Progenitor cell of endocrine pancreas (in vitro differentiated cells): Measurements from ENCODE around the gene SELENOV. TPM values are rescaled to one million over a fixed set of nuclear protein-coding genes. Genes with fewer than 3 reads are reported as not detected.
A peak's percentile ranks its signal among the peaks of the same experiment; 100 is the strongest.

ENCODE experiments used
- DNase-seq: peaks from one replicate; pipeline ENCODE4 v3.0.0; 2021; ENCODE audit warnings: low spot score; ENCODE audit not compliant: unreplicated experiment
- H3K27ac Mint-ChIP-seq: 2 replicates; pipeline ENCODE4 v1.8.0; 2021; ENCODE audit warnings: mild to moderate bottlenecking, moderate library complexity, mixed read lengths
- H3K27me3 Mint-ChIP-seq: 2 replicates; pipeline ENCODE4 v1.8.0; 2021; ENCODE audit warnings: mixed read lengths
- H3K36me3 Mint-ChIP-seq: 2 replicates; pipeline ENCODE4 v1.8.0; 2022; ENCODE audit warnings: mixed read lengths; ENCODE audit not compliant: insufficient read depth
- H3K4me1 Mint-ChIP-seq: 2 replicates; pipeline ENCODE4 v1.8.0; 2021; ENCODE audit warnings: low read depth, mixed read lengths
- H3K4me3 Mint-ChIP-seq: 2 replicates; pipeline ENCODE4 v1.8.0; 2021; ENCODE audit warnings: low read depth, mild to moderate bottlenecking, moderate library complexity, mixed read lengths
- H3K9me3 Mint-ChIP-seq: 2 replicates; pipeline ENCODE4 v1.8.0; 2021; ENCODE audit warnings: low read depth, mixed read lengths
- total RNA-seq: library from RNA; stranded (reverse); gene quantifications from 2 replicates; pipeline ENCODE4 v1.2.1, GENCODE V29; 2021
- TF ChIP-seq, protein P1 (sequence below): fragments of 200-600 bp; sonication (generic); IDR thresholded peaks from one replicate; pipeline ENCODE4 v1.5.0; 2021; ENCODE audit warnings: antibody characterized with exemption, mild to moderate bottlenecking; ENCODE audit not compliant: unreplicated experiment

SELENOV gene
- total RNA-seq, 1 donor from 2014 or later: 5.1 TPM

DNA sequence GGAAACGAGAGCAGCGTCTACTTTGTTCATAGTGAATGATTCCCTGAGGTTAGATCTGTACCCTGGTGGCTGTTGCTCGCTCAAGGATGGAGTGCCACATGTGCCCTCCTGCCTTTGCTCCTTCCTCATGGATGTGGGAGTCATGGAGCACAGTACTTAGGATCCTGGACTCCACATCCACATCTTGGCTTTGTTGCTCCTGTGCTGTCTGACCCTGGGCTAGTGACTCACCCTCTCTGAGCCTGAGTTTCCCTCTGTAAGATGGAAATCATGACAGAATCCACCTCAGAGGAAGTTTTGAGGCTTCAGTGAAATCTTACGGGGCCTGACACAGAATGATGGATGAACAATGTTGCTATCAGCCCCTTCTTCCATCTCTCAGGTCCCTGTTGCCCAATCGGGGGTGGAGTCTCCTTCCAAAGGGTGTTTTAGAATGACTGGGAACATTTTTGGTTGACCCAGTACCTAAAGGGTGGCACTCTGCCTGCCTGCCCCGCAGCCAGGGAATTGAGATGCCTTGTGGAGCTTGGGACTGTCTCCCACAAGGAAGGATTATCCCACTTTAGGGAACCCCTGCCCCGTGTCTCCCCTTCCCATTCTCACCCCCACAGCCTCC lies 44.1 kb upstream of the SELENOV start:
- H3K36me3 Mint-ChIP-seq: peaks cover 30% of the 10 kb centered on the region
- H3K4me3 Mint-ChIP-seq: no peak overlapping the region
- no peaks in the 10 kb centered on the region for H3K27me3 Mint-ChIP-seq
- no peak for DNase-seq
- no peaks in the 10 kb centered on the region for H3K9me3 Mint-ChIP-seq
- H3K27ac Mint-ChIP-seq: no peak overlapping the region
- TF ChIP-seq, protein P1, sequence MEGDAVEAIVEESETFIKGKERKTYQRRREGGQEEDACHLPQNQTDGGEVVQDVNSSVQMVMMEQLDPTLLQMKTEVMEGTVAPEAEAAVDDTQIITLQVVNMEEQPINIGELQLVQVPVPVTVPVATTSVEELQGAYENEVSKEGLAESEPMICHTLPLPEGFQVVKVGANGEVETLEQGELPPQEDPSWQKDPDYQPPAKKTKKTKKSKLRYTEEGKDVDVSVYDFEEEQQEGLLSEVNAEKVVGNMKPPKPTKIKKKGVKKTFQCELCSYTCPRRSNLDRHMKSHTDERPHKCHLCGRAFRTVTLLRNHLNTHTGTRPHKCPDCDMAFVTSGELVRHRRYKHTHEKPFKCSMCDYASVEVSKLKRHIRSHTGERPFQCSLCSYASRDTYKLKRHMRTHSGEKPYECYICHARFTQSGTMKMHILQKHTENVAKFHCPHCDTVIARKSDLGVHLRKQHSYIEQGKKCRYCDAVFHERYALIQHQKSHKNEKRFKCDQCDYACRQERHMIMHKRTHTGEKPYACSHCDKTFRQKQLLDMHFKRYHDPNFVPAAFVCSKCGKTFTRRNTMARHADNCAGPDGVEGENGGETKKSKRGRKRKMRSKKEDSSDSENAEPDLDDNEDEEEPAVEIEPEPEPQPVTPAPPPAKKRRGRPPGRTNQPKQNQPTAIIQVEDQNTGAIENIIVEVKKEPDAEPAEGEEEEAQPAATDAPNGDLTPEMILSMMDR: no peak
- H3K4me1 Mint-ChIP-seq: no peaks in the 10 kb centered on the region

DNA sequence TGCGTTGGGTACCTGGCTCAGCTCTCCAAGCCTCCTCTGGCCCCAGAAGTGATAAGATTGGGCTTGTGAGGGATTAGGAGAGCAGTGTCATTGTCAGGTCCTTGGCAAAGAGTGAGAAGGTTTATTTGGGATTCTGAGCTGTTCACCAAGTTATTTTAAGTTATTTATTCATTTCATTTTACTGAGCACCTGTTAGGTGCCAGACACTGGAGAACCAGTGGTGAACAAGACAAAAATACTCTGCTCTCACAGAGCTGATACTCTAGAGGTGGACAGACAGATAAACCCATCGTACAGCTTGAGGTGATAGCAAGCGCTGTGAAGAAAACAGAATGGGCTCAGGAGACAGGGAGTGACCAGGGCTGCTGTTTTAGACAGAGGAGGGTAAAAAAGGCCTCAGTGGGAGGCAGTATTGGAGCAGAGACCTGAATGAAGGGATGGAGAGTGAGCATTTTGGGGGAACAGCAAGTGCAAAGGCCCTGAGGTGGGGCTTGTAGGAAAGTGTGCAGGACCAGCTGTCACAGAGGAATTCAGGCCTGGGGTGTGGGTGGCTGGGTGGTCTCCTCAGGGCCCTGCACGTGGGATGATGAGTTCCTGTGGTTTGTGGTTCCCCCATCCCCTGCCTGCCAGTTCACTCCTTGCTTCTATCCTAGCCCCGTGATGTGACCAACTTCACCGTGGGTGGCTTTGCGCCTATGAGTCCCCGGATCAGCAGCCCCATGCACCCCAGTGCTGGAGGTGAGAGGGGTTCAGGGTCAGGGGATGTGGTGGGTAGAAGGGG lies 43.0 kb upstream of the SELENOV start:
- Mint-ChIP-seq H3K36me3 (peaks cover 30% of the 10 kb centered on the region), H3K27me3 (no peaks in the 10 kb centered on the region), H3K9me3 (no peaks in the 10 kb centered on the region), H3K4me3 (no peak overlapping the region), H3K27ac (no peak overlapping the region), H3K4me1 (no peaks in the 10 kb centered on the region)
- DNase-seq: no peak
- TF ChIP-seq, protein P1: no peak

DNA sequence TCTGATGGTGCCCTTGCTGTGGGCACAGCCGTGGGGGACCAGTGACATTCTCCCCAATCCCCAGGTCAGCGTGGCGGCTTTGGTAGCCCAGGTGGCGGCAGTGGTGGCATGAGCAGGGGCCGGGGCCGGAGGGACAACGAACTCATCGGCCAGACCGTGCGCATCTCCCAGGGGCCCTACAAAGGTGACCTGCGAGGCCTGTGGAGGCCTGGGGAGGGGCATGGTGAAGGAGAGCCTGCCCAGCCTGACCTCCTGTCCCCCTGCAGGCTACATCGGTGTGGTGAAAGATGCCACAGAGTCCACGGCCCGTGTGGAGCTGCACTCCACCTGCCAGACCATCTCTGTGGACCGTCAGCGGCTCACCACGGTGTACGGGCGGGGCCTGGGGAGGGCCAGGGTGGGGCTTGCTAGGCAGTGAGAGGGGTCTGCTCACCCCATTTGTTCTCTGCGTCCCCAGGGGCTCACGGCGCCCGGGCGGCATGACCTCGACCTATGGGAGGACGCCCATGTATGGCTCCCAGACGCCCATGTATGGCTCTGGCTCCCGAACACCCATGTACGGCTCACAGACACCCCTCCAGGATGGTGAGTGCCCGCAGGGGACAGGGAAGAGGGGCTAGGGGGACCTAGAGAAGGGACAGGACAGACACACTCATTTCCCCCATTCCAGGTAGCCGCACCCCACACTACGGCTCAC lies 42.0 kb upstream of the SELENOV start:
- Mint-ChIP-seq H3K4me1 (no peaks in the 10 kb centered on the region), H3K36me3 (peaks cover 28% of the 10 kb centered on the region), H3K27me3 (no peaks in the 10 kb centered on the region), H3K4me3 (no peak overlapping the region), H3K27ac (no peak overlapping the region), H3K9me3 (no peaks in the 10 kb centered on the region)
- DNase-seq: no peak
- TF ChIP-seq, protein P1: no peak

DNA sequence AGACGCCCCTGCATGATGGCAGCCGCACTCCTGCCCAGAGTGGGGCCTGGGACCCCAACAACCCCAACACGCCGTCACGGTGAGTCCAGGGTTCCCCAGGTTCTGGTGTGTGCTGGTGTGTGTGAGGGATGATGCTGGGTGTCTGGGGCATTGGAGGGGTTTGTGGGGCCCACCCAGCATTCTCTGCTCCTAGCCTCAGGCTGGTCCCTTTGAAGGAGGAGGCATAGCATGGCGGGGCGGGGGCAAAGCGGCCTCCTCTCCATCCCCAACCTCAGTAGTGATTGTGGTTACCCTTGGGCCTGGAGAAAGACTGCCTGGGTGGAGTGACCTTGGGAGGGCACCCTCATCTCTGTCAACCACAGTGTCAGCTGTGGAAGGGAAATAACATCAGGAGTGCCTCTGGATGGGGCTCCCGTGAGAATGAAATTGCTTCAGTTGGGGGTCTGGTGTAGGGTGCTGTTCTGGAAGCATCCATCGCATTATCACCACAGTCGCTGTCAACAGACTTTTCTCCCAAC lies 41.4 kb upstream of the SELENOV start:
- H3K36me3 Mint-ChIP-seq: peaks cover 25% of the 10 kb centered on the region
- TF ChIP-seq, protein P1: no peak
- H3K9me3 Mint-ChIP-seq: no peaks in the 10 kb centered on the region
- H3K4me1 Mint-ChIP-seq: no peaks in the 10 kb centered on the region
- no peak overlapping the region for H3K4me3 Mint-ChIP-seq
- DNase-seq: no peak
- no peaks in the 10 kb centered on the region for H3K27me3 Mint-ChIP-seq
- no peak overlapping the region for H3K27ac Mint-ChIP-seq

GRCh38 chr19:39474139-39474620 lies 40.8 kb upstream of the SELENOV start:
- H3K27me3 Mint-ChIP-seq: no peaks in the 10 kb centered on the region
- H3K4me1 Mint-ChIP-seq: no peaks in the 10 kb centered on the region
- H3K27ac Mint-ChIP-seq: peak overlapping the region; percentile 84
- H3K9me3 Mint-ChIP-seq: no peaks in the 10 kb centered on the region
- no peak overlapping the region for H3K4me3 Mint-ChIP-seq
- peaks cover 23% of the 10 kb centered on the region for H3K36me3 Mint-ChIP-seq
- DNase-seq: peak; percentile 74
- TF ChIP-seq, protein P1: peak; percentile 82
